Measurements from ENCODE around the gene BCL11B. TPM values are rescaled to one million over a fixed set of nuclear protein-coding genes. Genes with fewer than 3 reads are reported as not detected.

The BCL11B gene
- total and polyA plus RNA-seq, 4 donors: 0.04 to 0.42 (median 0.16) TPM

- TF ChIP-seq FOXA1 (IDR thresholded peaks at IDR 0.05) (no peak), SP1 (IDR thresholded peaks at IDR 0.05) (no peak), ATF3 (IDR thresholded peaks at IDR 0.05) (no peak), FOXA2 (IDR thresholded peaks at IDR 0.05) (no peak), RAD21 (IDR thresholded peaks at IDR 0.05) (no peak), NR2F2 (IDR thresholded peaks at IDR 0.05) (no peak), HNF4G (IDR thresholded peaks at IDR 0.05) (no peak), RXRA (IDR thresholded peaks at IDR 0.05) (no peak)
- DNase-seq (ENCODE audit: low spot score): no peak
- H3K4me3 ChIP-seq (ENCODE audit: low read depth in 1 of 3, low read length in 3 of 3): no peak overlapping the region
- WGBS: 6% methylated on average over 83 of the region's 83 CpGs
- peaks cover 0 to 3% (median 1%) of the 10 kb centered on the region in 4 donors for H3K4me1 ChIP-seq (ENCODE audit: control insufficient read depth in 4 of 4, insufficient read depth in 4 of 4, low read length in 3 of 4)
- H3K9me3 ChIP-seq (ENCODE audit: control insufficient read depth in 4 of 4, low read length in 3 of 4): no peaks in the 10 kb centered on the region
- no peak overlapping the region for H3K9ac ChIP-seq (ENCODE audit: low read depth in 1 of 2, low read length in 2 of 2)
- peaks cover 2 to 17% (median 10%) of the 10 kb centered on the region in 4 donors for H3K27me3 ChIP-seq (ENCODE audit: control insufficient read depth in 4 of 4, insufficient read depth in 4 of 4, low read length in 3 of 4)
- H3K27ac ChIP-seq (ENCODE audit: low read depth in 1 of 2, low read length in 2 of 2): no peak overlapping the region
- no peaks in the 10 kb centered on the region for H3K36me3 ChIP-seq (ENCODE audit: control insufficient read depth in 4 of 4, insufficient read depth in 3 of 4, low read depth in 1 of 4, low read length in 3 of 4)
Observed at GRCh38 chr14:99245564-99246511, 26.2 kb downstream of the BCL11B start.

DNA sequence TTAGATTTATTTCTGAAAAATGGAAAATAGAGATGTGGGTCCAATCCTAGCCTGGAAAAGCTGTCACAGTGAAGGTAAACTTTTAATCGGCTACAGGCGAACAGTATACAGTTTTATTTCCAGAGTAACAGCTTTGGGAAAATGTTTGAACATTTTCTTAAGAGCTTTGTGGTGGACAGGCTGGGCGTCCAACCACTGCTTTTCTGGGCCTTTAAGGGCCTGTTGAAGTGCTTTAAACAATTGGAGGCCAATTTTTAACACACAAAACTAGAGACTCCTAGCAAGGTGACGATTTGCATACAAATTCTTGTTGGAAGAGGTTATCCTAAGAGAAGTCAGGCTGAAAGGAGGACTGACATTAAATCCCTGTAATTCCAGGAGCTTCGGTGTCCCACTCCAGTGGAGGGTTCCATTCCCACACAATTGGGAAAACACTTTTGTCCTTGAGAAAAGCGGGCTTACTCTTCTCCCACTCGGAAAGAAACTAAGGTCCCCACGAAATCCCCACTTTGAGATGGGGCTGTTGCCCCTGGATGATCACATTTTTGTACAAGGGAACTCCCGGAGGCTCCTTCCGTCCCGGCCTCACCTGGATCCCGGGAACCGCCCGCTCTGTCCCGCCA, 26.9 kb downstream of the BCL11B start:
- Histone ChIP-seq H3K4me1 (ENCODE audit: control insufficient read depth in 4 of 4, insufficient read depth in 4 of 4, low read length in 3 of 4) (peaks cover 0 to 3% (median 1%) of the 10 kb centered on the region in 4 donors), H3K27me3 (ENCODE audit: control insufficient read depth in 4 of 4, insufficient read depth in 4 of 4, low read length in 3 of 4) (peaks cover 2 to 17% (median 10%) of the 10 kb centered on the region in 4 donors), H3K9me3 (ENCODE audit: control insufficient read depth in 4 of 4, low read length in 3 of 4) (no peaks in the 10 kb centered on the region), H3K36me3 (ENCODE audit: control insufficient read depth in 4 of 4, insufficient read depth in 3 of 4, low read depth in 1 of 4, low read length in 3 of 4) (no peaks in the 10 kb centered on the region), H3K4me3 (ENCODE audit: low read depth in 1 of 3, low read length in 3 of 3) (no peak overlapping the region), H3K27ac (ENCODE audit: low read depth in 1 of 2, low read length in 2 of 2) (no peak overlapping the region), H3K9ac (ENCODE audit: low read depth in 1 of 2, low read length in 2 of 2) (no peak overlapping the region)
- no peak for DNase-seq (ENCODE audit: low spot score)
- TF ChIP-seq RAD21 (IDR thresholded peaks at IDR 0.05) (no peak), FOXA2 (IDR thresholded peaks at IDR 0.05) (no peak), TAF1 (conservative IDR thresholded peaks at IDR 0.05) (no peak), CTCF (IDR thresholded peaks at IDR 0.05; ENCODE audit: low read depth, low read length, missing input control) (no peak), JUND (IDR thresholded peaks at IDR 0.05) (no peak)
- TF ChIP-seq, protein P1, sequence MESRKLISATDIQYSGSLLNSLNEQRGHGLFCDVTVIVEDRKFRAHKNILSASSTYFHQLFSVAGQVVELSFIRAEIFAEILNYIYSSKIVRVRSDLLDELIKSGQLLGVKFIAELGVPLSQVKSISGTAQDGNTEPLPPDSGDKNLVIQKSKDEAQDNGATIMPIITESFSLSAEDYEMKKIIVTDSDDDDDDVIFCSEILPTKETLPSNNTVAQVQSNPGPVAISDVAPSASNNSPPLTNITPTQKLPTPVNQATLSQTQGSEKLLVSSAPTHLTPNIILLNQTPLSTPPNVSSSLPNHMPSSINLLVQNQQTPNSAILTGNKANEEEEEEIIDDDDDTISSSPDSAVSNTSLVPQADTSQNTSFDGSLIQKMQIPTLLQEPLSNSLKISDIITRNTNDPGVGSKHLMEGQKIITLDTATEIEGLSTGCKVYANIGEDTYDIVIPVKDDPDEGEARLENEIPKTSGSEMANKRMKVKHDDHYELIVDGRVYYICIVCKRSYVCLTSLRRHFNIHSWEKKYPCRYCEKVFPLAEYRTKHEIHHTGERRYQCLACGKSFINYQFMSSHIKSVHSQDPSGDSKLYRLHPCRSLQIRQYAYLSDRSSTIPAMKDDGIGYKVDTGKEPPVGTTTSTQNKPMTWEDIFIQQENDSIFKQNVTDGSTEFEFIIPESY (IDR thresholded peaks at IDR 0.05): no peak
- WGBS: 30% methylated on average over 15 of the region's 15 CpGs

Data from liver (tissue), 9 donors.